Stimulated activated CD8-positive, alpha-beta memory T cell treated with anti-CD3 and anti-CD28 coated beads, Interleukin-12 subunit alpha, Interleukin-12 subunit beta, amount 100 ng/mL, for 1 hour (primary cell): ENCODE results near the gene RELB.
"Not testable (repeated sequence)": the region's sequence is repeated elsewhere in the genome, so short reads cannot be mapped to it uniquely, and the experiment has no call there.

ENCODE experiments used
- DNase-seq: peaks from one replicate; pipeline ENCODE4 v3.0.0-alpha.2; 2020; ENCODE audit warnings: low read depth

The RELB gene

DNA sequence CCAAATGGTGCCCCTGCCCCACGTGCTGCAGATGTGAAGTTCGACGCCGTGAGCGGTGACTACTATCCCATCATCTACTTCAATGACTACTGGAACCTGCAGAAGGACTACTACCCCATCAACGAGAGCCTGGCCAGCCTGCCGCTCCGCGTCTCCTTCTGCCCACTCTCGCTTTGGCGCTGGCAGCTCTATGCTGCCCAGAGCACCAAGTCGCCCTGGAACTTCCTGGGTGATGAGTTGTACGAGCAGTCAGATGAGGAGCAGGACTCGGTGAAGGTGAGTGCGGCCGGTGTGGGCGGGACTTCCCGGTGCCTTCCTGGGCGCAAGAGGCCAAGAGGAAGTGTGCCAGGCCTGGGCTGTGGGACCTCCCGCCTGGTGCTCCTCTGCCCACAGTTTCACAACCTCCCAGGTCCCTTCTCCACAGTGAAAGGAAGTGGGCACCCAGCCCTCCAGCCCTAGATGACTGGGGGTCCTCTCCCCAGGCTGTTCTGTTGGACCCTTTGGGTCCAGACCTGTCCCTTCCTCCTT is 14.1 kb upstream of the RELB start:
- DNase-seq, result no peak

DNA sequence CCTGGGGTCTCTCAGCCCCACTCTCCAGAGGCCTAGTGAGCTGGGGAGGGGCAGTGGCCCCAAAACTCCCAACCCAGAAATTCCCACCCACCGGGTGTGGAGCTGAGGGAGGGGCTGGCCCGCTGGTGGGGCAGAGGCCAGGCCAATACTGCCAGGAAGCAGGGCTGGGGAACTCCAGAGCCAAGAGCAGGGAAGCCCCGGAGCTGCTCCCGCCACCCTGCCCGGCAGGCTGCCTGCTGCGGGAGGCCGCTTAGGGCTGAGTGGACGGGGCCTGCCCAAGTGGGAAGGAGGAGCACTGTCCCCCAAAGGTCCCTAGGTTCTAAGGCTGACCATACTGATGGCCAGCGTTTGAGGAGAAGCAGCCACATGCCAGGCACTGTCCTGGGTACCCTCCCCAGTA is 13.0 kb upstream of the RELB start:
- no peak for DNase-seq

DNA sequence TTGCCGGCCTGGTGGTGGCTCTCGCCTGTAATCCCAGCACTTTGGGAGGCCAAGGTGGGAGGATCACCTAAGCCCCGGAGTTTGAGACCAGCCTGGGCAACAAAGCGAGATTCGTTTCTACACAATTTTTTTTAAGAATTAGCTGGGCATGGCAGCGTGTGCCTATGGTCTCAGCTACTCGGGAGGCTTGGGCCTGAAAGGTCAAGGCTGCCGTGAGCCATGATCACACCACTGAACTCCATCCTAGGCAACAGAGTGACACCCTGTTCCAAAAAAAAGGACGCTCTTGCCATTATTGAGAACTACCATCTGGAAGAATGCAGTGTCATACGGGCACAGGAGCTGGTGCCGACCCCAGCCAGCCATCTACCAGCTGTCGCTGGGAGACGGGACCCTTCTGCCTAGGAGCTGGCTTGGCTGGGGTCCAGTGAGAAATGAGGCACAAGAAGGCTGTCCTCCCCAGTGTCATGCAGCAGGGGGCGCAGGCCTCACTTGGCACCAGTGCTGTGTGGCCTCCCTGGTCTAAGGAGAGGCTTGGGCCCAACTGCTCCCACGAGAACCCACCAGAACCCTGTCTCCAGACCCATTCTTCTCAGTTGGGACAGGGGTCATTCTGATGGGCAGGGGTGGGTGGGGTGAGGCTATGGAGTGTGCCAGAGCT is 12.2 kb upstream of the RELB start:
- DNase-seq, result peak; percentile 45

DNA sequence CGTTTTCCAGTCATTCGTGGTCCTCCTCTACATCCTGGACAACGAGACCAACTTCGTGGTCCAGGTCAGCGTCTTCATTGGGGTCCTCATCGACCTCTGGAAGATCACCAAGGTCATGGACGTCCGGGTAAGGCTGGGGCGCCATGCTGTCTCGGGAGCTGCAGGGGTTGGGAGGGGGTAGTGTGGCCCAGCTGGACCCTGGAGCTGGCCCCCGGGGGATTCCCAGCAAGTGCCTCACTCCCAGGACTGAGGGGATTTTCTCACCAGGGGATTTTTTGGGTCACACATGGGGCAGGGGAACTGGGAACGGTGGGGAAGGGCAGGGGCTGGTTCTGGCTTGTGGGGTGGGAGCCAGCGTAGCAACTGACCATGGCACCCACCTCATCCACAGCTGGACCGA is 10.8 kb upstream of the RELB start:
- DNase-seq, result no peak

DNA sequence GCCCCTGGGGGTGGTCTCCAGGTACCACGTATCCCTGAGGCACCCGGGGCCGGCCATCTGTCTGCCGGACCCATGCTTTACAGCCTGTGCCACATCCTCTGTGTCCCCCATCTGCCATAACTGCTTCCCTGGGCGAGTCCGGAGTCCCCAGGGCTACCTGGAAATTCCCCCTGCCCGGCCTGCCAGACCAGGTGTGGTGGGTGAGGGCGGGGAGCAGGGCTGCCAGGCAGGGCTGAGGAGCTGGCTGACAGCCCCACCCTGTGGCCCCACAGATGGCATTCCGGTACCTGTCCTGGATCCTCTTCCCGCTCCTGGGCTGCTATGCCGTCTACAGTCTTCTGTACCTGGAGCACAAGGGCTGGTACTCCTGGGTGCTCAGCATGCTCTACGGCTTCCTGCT is 10.3 kb upstream of the RELB start:
- no peak for DNase-seq

DNA sequence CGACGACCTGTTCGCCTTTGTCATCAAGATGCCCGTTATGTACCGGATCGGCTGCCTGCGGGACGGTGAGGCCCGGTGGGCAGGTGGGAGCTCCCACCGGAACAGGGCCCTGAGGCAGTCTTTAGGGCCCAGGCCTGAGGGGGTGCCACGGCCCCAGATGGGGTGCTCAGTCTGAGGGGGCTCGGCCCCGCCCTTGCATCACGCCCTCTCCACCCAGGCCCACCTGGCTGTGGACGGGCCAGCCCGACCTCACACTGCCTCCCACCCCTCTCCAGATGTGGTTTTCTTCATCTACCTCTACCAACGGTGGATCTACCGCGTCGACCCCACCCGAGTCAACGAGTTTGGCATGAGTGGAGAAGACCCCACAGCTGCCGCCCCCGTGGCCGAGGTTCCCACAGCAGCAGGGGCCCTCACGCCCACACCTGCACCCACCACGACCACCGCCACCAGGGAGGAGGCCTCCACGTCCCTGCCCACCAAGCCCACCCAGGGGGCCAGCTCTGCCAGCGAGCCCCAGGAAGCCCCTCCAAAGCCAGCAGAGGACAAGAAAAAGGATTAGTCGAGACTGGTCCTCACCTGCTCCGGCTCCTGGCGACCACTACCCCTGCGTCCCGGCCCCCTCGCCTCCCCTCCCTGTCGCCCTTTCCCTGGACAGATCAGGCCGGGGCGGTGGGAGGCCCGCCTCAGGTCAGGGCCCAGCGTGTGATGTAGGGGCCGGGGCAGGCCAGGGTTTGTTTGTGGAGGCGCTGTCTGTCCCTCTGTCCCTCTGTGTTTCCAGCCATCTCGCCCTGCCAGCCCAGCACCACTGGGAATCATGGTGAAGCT is 8.7 kb upstream of the RELB start:
- DNase-seq, result no peak

DNA sequence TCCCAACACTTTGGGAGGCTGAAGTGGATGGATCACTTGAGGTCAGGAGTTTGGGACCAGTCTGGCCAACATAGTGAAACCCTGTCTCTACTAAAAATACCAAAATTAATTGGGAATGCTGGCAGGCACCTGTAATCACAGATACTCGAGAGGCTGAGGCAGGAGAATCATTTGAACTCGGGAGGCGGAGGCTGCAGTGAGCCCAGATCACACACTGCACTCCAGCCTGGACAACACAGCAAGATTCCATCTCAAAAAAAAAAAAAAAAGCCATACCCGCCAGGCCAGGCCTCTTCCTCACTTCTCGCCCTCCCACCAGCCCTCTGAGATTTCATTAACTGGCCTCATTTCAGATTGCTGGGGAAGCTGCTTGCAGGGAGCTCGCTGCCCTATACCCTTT is 7.7 kb upstream of the RELB start:
- DNase-seq, result no peak

DNA sequence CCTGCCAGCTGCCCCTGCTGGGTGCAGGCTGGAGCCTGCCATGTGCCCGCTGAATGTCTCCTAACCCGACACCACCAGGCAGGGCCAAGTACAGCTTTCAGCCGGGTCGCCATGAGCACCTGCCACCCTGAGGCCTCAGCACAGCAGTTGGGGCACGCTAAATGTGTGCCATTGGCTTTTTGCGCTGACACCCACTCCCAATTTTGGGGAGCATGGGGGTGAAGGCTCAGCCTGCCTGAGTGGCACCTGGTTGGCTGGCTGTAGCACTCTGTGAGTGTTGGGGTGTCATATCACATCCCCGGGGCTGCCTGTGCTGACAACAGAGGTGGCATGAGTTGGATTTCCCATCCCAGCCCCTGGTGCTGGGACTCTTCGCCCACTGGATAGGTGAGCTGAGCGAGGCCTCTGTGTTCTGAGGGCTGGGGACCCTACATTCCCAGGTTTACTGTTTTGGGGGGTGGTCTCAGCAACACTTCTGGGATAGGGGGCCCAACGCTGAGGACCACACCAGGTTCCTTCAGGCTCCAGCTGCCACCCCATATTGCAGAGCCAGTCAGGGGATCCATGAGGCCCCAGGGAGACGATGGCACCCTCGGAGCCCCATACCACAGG is 7.2 kb upstream of the RELB start:
- DNase-seq, result no peak

DNA sequence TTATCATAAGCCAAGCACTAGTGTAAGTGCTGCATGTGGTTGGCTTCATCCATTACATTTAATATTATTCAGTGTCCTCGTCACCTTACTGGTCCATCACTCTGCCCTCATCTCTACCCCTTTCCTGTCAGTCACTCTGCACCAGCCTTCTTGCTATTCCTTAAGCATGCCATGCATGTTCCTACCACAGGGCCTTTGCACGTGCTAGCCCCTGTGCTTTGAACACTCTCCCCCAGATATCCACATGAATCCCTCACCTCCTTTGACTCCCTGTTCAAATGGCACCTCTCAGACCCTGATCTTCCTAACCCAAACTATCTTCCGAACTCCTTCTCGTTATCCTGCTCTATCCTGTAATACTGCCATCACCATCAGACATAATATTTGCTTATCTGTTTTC is 3.2 kb upstream of the RELB start:
- no peak for DNase-seq

DNA sequence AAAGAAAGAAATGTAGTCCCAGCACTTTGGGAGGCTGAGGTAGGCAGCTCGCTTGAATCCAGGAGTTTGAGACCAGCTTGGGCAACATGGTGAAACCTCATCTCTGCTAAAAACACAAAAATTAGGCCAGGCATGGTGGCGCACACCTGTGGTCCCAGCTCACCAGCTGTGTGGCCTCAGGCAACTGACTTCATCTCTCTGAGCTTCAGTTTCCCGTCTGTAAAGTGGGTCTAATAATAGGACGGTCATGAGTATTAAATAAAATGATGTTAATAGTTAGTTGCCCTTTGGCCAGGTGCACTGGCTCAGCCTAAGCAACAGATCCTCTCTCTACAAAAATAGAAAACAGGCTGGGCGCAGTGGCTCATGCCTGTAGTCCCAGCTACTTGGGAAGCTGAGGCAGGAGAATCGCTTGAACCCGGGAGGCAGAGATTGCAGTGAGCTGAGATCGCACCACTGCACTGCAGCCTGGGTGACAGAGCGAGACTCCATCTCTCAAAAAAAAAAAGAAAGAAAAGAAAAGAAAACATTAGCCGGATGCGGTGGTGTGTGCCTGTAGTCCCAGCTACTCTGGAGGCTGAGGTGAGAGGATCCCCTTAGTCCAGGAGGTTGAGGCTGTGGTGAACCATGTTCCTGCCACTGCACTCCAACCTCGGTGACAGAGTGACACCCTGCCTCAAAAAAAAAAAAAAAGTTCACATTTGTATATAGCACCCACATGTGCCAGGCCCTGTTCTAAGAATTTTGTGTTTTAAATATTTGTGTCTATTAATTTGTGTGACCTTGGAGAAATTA is 1.9 kb upstream of the RELB start:
- DNase-seq, result not testable (repeated sequence)

DNA sequence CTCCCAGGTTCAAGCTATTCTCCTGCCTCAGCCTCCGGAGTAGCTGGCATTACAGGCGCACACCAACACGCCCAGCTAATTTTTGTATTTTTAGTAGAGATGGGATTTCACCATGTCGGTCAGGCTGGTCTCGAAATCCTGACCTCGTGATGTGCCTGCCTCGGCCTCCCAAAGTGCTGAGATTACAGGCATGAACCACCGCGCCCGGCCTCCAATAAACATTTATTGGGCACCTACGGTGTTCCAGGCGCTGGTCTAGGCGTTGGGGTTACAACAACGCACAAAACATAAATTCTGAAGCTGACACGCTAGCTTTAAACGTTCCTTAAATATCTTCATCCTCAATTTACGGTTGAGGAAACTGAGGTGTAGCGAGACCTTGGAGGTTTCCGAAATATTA is 599 bp upstream of the RELB start:
- DNase-seq, result not testable (repeated sequence)

DNA sequence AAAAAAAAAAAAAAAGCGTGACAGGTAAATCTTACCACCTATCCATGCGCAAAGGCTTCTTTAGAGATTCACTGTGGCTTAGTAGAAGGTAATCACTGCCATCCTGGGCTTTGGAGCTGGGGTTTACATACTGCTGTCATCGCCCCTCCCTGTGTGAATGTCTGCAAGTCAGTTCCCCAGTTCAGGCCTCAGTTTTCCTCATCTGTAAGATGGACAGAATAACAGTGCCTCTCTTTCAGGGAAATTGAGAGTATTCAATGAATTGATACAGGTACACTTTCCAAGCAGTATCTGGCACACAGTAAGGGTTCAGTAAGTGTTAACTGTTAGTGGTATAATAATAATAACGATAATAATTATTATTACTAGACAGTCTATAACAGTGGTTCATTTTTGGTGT is 2.2 kb downstream of the RELB start:
- DNase-seq, result no peak

DNA sequence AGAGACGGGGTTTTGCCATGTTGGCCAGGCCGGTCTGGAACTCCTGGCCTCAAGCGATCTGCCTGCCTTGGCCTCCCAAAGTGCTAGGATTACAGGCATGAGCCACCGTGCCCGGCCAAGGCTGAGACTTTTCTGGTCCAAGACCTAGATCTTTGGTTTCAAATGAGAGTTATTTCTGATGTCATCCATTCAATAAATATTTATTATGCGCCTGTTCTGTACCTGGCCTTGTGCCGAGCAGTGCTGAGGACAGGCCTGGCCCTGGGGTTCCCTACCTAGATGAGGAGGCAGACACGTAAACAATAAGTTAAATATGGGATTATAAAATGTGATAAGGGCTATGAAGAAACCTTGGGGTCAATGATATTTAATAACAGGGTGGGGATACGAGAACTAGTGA is 4.5 kb downstream of the RELB start:
- DNase-seq, result no peak

DNA sequence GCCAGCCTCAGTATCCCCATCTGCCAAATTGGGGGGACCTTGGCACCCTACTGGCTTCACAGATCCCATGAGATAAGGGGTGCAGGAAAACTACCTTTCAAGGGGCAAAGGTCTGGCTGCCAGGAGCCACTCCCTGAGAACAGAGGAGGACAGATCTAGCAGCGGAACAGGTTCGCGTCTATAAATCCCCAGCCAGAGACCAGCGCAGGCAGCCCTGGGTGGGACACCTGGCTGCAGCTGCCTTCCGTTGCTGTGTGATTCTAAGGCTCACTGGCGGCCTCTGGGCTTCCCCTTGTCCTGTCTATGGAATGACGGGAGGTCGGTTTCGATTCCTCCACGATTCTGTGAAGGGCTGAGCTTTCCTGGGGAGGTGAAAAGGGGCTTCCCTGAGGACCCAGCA is 7.3 kb downstream of the RELB start:
- no peak for DNase-seq

DNA sequence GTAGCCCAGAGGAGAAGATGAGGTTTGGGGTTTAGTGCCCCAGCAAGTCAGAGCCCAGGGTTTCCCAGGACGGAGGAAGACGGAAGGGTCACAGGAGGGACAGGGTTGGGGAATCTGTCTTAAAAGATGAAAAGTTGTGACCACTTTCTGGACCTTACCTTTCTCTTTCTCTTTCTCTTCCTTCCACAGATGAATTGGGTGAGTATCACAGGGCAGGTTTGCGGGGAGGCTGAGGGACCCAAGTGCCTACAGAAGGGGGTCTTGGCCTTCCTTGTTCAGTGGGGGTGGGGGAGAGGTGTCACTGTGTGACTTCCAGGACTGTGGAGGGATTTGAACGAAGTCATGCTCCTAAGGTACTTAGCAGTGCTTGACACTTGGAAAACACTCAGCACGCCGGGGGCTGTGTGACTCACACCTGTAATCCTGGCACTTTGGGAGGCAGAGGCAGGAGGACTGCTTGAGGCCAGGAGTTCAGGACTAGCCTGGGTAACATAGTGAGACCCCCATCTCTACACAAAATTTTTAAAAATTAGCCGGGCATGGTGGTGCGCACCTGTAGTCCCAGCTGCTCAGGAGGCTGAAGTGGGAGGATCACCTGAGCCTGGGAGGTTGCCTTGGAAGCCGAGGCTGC is 8.5 kb downstream of the RELB start:
- DNase-seq, result no peak

DNA sequence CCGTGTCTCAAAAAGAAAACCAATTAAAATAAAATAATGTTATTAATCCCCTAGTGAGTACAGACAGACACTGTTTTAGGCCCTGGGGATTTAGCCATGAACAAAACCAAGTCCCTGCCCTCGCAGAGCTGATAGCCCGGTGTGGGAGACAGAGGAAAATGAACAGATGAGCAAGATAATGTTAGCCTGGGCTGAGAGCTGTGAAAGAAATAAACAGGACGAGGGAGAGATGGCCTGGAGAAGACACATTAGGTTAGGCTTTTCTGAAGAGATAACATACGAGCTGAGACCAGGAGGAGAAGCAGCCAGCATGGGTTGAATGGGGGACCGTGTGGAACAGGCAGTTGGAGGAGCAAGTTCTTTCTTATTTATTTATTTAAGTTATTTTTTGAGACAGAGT is 9.0 kb downstream of the RELB start:
- no peak for DNase-seq

DNA sequence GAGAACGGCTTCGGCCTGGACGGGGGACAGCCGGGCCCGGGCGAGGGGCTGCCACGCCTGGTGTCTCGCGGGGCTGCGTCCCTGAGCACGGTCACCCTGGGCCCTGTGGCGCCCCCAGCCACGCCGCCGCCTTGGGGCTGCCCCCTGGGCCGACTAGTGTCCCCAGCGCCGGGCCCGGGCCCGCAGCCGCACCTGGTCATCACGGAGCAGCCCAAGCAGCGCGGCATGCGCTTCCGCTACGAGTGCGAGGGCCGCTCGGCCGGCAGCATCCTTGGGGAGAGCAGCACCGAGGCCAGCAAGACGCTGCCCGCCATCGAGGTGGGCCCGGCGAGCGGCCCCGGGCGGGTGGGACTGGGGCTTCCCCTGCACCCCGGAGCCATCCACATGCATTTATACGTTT is 10.7 kb downstream of the RELB start:
- DNase-seq, result no peak

DNA sequence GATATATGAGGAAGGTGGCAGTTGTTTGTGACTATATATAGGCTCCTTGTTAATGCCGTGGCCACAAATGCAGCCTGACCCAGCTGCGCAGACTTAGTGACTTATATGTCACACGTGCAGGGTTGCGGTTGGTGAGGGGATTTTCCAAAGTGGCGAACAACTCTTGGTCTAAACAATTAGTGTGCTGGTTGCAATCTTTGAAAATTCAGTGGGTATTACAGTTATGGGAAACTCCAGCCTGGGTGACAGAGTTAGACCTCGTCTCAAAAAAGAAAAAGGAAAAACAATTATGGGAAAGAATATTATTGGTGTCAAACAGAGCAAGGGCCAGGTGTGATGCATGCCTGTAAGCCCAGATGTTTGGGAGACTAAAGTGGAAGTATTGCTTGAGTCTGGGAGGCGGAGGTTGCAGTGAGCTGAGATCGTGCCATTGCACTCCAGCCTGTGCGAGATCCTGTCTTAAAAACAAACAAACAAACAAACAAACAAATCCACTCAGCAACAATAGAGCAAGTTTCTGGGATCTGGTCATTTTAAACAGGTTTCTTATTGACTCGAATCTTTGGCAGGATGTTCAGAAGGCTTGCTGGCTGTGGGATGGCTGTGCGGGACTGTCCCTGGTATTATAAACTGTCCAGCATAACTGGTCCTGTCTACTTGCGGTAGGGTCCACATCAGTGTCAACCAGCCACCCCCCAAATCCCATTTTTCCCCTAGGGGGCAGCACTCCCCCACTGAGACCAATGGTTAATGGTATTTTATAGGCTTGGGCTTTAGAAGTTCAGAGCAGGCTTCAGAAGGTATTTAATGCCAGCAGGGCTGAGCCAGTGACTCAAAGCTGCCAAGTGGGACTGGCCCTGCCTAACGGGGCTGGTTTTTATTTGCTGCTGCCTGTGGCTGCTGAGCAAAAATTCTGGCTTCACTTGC is 15.4 kb downstream of the RELB start:
- DNase-seq, result peak; percentile 56

DNA sequence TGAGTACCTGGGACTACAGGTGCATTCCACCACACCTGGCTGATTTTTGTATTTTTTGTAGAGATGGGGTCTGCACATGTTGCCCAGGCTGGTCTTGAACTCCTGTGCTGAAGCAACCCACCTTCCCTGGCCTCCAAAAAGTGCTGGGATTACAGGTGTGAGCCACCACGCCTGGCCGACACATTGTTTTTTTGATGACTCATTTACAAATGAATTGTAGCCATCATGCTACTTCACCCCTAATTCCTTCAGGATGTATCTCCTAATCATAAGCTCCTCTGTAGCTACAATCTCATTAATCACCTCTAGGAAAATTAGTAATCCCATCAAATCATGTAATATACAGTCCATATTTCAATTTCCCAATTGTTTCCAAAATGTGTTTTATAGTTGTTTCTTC is 17.9 kb downstream of the RELB start:
- DNase-seq, result no peak

DNA sequence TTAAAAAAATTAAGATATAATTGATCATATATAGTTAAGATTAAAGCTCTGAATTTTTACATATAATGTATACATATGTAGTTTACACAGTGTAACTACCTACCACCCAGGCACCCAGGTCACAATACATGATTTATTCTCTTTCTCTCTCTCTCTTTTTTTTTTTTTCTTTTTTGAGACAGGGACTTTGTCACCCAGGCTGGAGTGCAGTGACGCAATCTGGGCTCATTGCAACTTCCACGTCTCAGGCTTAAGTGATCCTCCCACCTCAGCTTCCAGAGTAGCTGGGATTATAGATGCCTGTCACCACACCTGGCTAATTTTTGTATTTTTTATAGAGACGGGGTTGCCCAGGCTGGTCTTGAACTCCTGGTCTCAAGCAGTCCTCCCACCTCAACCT is 18.8 kb downstream of the RELB start:
- DNase-seq, result no peak

DNA sequence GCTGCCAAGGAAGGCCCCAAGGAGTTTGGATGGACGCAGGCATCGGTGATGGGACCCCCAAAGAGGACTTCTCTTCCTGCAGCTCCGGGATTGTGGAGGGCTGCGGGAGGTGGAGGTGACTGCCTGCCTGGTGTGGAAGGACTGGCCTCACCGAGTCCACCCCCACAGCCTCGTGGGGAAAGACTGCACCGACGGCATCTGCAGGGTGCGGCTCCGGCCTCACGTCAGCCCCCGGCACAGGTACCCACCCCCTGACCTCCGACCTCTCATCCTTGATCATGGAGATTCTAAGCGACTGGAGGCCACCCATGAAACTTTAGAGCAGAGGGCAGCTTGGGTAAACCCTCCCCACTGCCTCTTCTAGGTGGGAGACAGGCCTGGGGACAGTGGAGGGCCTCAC is 20.7 kb downstream of the RELB start:
- no peak for DNase-seq
